Kidney (tissue), 14 donors: ENCODE data around the gene MAGEB17. TPM values are rescaled to one million over a fixed set of nuclear protein-coding genes. Genes with fewer than 3 reads are reported as not detected.
A peak's percentile ranks its signal among the peaks of the same experiment; 100 is the strongest.

Source experiments
- DNase-seq, 5 donors: peaks; one replicate each; pipeline ENCODE4 v3.0.0-alpha.2; 2013 to 2020
- FAIRE-seq: peaks from 2 replicates; lab custom pipeline; 2012; peaks lifted over from hg19 to GRCh38; lab: Jason Lieb, UNC
- H3K27ac ChIP-seq, 2 donors: one replicate each; pipeline ENCODE4 v1.7.0; 2013; ENCODE audit warnings: low read depth in 2 of 2, low read length in 2 of 2, inconsistent platforms in 1 of 2
- H3K27me3 ChIP-seq: one replicate; pipeline ENCODE4 v1.7.1; 2013; ENCODE audit warnings: low read length, inconsistent platforms; ENCODE audit not compliant: control insufficient read depth, insufficient read depth
- H3K36me3 ChIP-seq, 3 donors: one replicate each; pipeline versions ENCODE4 v1.7.0 to v1.7.1; 2013; ENCODE audit warnings: low read length in 3 of 3, control low read depth in 1 of 3, inconsistent platforms in 1 of 3; ENCODE audit not compliant: insufficient read depth in 3 of 3, control insufficient read depth in 2 of 3
- H3K4me1 ChIP-seq, 3 donors: one replicate each; pipeline versions ENCODE4 v1.7.0 to v1.7.1; 2013; ENCODE audit warnings: low read length in 3 of 3, inconsistent platforms in 1 of 3, low read depth in 1 of 3; ENCODE audit not compliant: control insufficient read depth in 2 of 3, insufficient read depth in 2 of 3
- H3K4me3 ChIP-seq, 3 donors: one replicate each; pipeline versions ENCODE4 v1.7.0 to v1.8.1; 2013; ENCODE audit warnings: low read length in 3 of 3, control low read depth in 1 of 3, inconsistent platforms in 1 of 3
- H3K9ac ChIP-seq, 3 donors: one replicate each; pipeline versions ENCODE4 v1.7.0 to v1.7.1; 2013; ENCODE audit warnings: low read length in 3 of 3, control low read depth in 1 of 3, inconsistent platforms in 1 of 3
- H3K9me3 ChIP-seq, 3 donors: one replicate each; pipeline versions ENCODE4 v1.7.0 to v1.7.1; 2013; ENCODE audit warnings: low read length in 3 of 3, control low read depth in 1 of 3, inconsistent platforms in 1 of 3; ENCODE audit not compliant: control insufficient read depth in 2 of 3, insufficient read depth in 1 of 3
- CTCF ChIP-seq: IDR thresholded peaks from 3 replicates; pipeline ENCODE4 v1.5.1; 2012; ENCODE audit warnings: mild to moderate bottlenecking, moderate library complexity, borderline replicate concordance; ENCODE audit not compliant: insufficient read depth; ENCODE audit errors: extremely low read depth
- intact Hi-C: fragments of 100-400 bp; cut with DNase I; formaldehyde crosslinking; loops from one replicate; pipeline ENCODE4 v1.11.1; 2022
- polyA plus RNA-seq: library from polyadenylated mRNA; stranded (reverse); fragments of 350-450 nt; fragmentation: Illumina TruSeq; extraction: RNeasy Lipid Tissue Mini Kit (QIAGEN cat#74804); gene quantifications from one replicate; pipeline ENCODE4 v1.2.3, GENCODE V29; 2014; ENCODE audit warnings: low read depth, low replicate concordance; ENCODE audit not compliant: insufficient read depth
- total RNA-seq: library from RNA; stranded (reverse); fragmentation: NEBNext Ultra II Directional; extraction: Animal tissue kit (Norgen Biotek cat#: 25700); gene quantifications from one replicate; pipeline ENCODE4 v1.2.1, GENCODE V29; 2021
- donor health status: control.
- donor health status: control.
- donor health status: control.
- donor health status: control.
- donor health status: control.
- donor health status: DM: yes; HTN: yes; CAD: no.
- donor health status: Normal renal cell carcinoma (clear cell type).

The MAGEB17 gene
- total and polyA plus RNA-seq, 2 donors from 2014 or later = not detected

- peaks cover 8% of the 10 kb centered on the region for H3K27me3 ChIP-seq
- TF ChIP-seq CTCF = no peak
- no peak overlapping the region for H3K9ac ChIP-seq
- no peaks in the 10 kb centered on the region for H3K36me3 ChIP-seq
- no peak overlapping the region for H3K4me3 ChIP-seq
- H3K9me3 ChIP-seq = no peaks in the 10 kb centered on the region
- DNase-seq (no peak), FAIRE-seq (no peak)
- intact Hi-C loops = no loop called here
- H3K4me1 ChIP-seq = no peaks in the 10 kb centered on the region
- no peak overlapping the region for H3K27ac ChIP-seq
Observed at GRCh38 chrX:16140983-16141382, 26.3 kb upstream of the MAGEB17 start.

GRCh38 chrX:16141422-16142245 lies 25.6 kb upstream of the MAGEB17 start:
- no peak for DNase-seq
- H3K4me3 ChIP-seq = no peak overlapping the region
- H3K27ac ChIP-seq = no peak overlapping the region
- peaks cover 5% of the 10 kb centered on the region for H3K27me3 ChIP-seq
- H3K9ac ChIP-seq = no peak overlapping the region
- H3K36me3 ChIP-seq = no peaks in the 10 kb centered on the region
- TF ChIP-seq CTCF = no peak
- FAIRE-seq = peak; percentile 85
- H3K4me1 ChIP-seq = no peaks in the 10 kb centered on the region
- no peaks in the 10 kb centered on the region for H3K9me3 ChIP-seq
- intact Hi-C loops = no loop called here

GRCh38 chrX:16142246-16142558 lies 25.1 kb upstream of the MAGEB17 start:
- H3K9ac ChIP-seq = no peak overlapping the region
- no peak overlapping the region for H3K27ac ChIP-seq
- FAIRE-seq (no peak), DNase-seq (no peak)
- no peaks in the 10 kb centered on the region for H3K4me1 ChIP-seq
- no peaks in the 10 kb centered on the region for H3K9me3 ChIP-seq
- H3K27me3 ChIP-seq = peaks cover 5% of the 10 kb centered on the region
- intact Hi-C loops = no loop called here
- H3K4me3 ChIP-seq = no peak overlapping the region
- H3K36me3 ChIP-seq = no peaks in the 10 kb centered on the region
- TF ChIP-seq CTCF = no peak
